H9 (cell line): ENCODE measurements around the gene ERC2. TPM values are rescaled to one million over a fixed set of nuclear protein-coding genes. Genes with fewer than 3 reads are reported as not detected.

Source experiments
- DNase-seq: peaks from one replicate; pipeline ENCODE4 v3.0.0-alpha.2; 2017
- H2AFZ ChIP-seq: one replicate; pipeline ENCODE4 v1.6.1; 2013; ENCODE audit warnings: mild to moderate bottlenecking, low read length, control low read depth, moderate library complexity
- H2AK5ac ChIP-seq: 2 replicates; pipeline ENCODE4 v1.6.1; 2013; ENCODE audit warnings: low read length, control low read depth, mixed read lengths; ENCODE audit not compliant: insufficient read length
- H2BK120ac ChIP-seq: one replicate; pipeline ENCODE4 v1.6.1; 2013; ENCODE audit warnings: low read depth, mild to moderate bottlenecking, low read length, control low read depth, inconsistent platforms; ENCODE audit not compliant: poor library complexity, severe bottlenecking
- H2BK12ac ChIP-seq: 2 replicates; pipeline ENCODE4 v1.6.1; 2013; ENCODE audit warnings: low read length, control low read depth, mixed read lengths, low read depth; ENCODE audit not compliant: insufficient read length
- H2BK15ac ChIP-seq: 2 replicates; pipeline ENCODE4 v1.6.1; 2013; ENCODE audit warnings: low read depth, low read length, control low read depth
- H2BK20ac ChIP-seq: one replicate; pipeline ENCODE4 v1.6.1; 2013; ENCODE audit warnings: low read depth, mild to moderate bottlenecking, low read length, control low read depth, inconsistent platforms; ENCODE audit not compliant: poor library complexity, severe bottlenecking
- H2BK5ac ChIP-seq: 2 replicates; pipeline ENCODE4 v1.6.1; 2013; ENCODE audit warnings: low read length, control low read depth, mixed read lengths; ENCODE audit not compliant: insufficient read length
- H3K14ac ChIP-seq: 2 replicates; pipeline ENCODE4 v1.6.1; 2013; ENCODE audit warnings: low read length, control low read depth; ENCODE audit not compliant: insufficient read depth
- H3K18ac ChIP-seq: 2 replicates; pipeline ENCODE4 v1.6.1; 2013; ENCODE audit warnings: low read depth, mild to moderate bottlenecking, mixed read lengths, low read length, control low read depth; ENCODE audit not compliant: insufficient read length
- H3K23ac ChIP-seq: 2 replicates; pipeline ENCODE4 v1.6.1; 2013; ENCODE audit warnings: low read length, control low read depth, mixed read lengths, low read depth; ENCODE audit not compliant: insufficient read length
- H3K23me2 ChIP-seq: 2 replicates; pipeline ENCODE4 v1.6.1; 2013; ENCODE audit warnings: low read depth, mild to moderate bottlenecking, mixed read lengths, low read length, control low read depth; ENCODE audit not compliant: insufficient read length, poor library complexity, severe bottlenecking
- H3K27ac ChIP-seq: 2 replicates; pipeline ENCODE4 v1.5.1; 2013; ENCODE audit warnings: low read length, control low read depth, mixed read lengths, low read depth; ENCODE audit not compliant: insufficient read length
- H3K27me3 ChIP-seq: 2 replicates; pipeline ENCODE4 v1.6.1; 2013; ENCODE audit warnings: low read length, control low read depth, inconsistent platforms; ENCODE audit not compliant: insufficient read depth
- H3K4ac ChIP-seq: 2 replicates; pipeline ENCODE4 v1.6.1; 2013; ENCODE audit warnings: low read depth, mild to moderate bottlenecking, control low read depth, inconsistent platforms, low read length, moderate library complexity
- H3K4me1 ChIP-seq: 2 replicates; pipeline ENCODE4 v1.6.1; 2013; ENCODE audit warnings: low read length, control low read depth, inconsistent platforms; ENCODE audit not compliant: insufficient read depth
- H3K4me2 ChIP-seq: 2 replicates; pipeline ENCODE4 v1.6.1; 2013; ENCODE audit warnings: low read length, control low read depth, mixed read lengths; ENCODE audit not compliant: insufficient read length, insufficient read depth
- H3K56ac ChIP-seq: 2 replicates; pipeline ENCODE4 v1.6.1; 2013; ENCODE audit warnings: low read depth, mild to moderate bottlenecking, mixed read lengths, low read length, control low read depth; ENCODE audit not compliant: insufficient read length
- H3K79me1 ChIP-seq: 2 replicates; pipeline ENCODE4 v1.6.1; 2013; ENCODE audit warnings: low read depth, mild to moderate bottlenecking, moderate library complexity, low read length, control low read depth, inconsistent platforms; ENCODE audit not compliant: insufficient read depth, poor library complexity, severe bottlenecking
- H3K79me2 ChIP-seq: 2 replicates; pipeline ENCODE4 v1.6.1; 2013; ENCODE audit warnings: low read length, control low read depth, inconsistent platforms; ENCODE audit not compliant: insufficient read depth
- H3K9ac ChIP-seq: 2 replicates; pipeline ENCODE4 v1.6.1; 2013; ENCODE audit warnings: low read length, control low read depth, mixed read lengths; ENCODE audit not compliant: insufficient read length; ENCODE audit errors: extremely low read depth
- H3K9me3 ChIP-seq: one replicate; pipeline ENCODE4 v1.6.1; 2013; ENCODE audit warnings: low read depth, low read length, inconsistent platforms; ENCODE audit not compliant: control insufficient read depth
- H3T11ph ChIP-seq: one replicate; pipeline ENCODE4 v1.6.1; 2013; ENCODE audit warnings: mild to moderate bottlenecking, low read length, control low read depth, inconsistent platforms
- H4K20me1 ChIP-seq: one replicate; pipeline ENCODE4 v1.6.1; 2013; ENCODE audit not compliant: control insufficient read depth, insufficient read length, insufficient read depth
- H4K5ac ChIP-seq: 2 replicates; pipeline ENCODE4 v1.6.1; 2013; ENCODE audit warnings: low read depth, mild to moderate bottlenecking, mixed read lengths, low read length, control low read depth; ENCODE audit not compliant: insufficient read length
- H4K8ac ChIP-seq: replicated peaks from 2 replicates; pipeline ENCODE4 v1.6.1; 2013; ENCODE audit warnings: low read length, control low read depth, mixed read lengths, low read depth; ENCODE audit not compliant: insufficient read length
- H4K91ac ChIP-seq: 2 replicates; pipeline ENCODE4 v1.6.1; 2013; ENCODE audit warnings: low read depth, mild to moderate bottlenecking, moderate library complexity, mixed read lengths, low read length, control low read depth; ENCODE audit not compliant: insufficient read length
- H3K27ac Mint-ChIP-seq, 3 experiments: 2 replicates in 2 of 3; 3 replicates in 1 of 3; pipeline ENCODE4 v1.8.0; 2020 to 2021; ENCODE audit warnings: mixed read lengths in 3 of 3, mild to moderate bottlenecking in 1 of 3, moderate library complexity in 1 of 3
- H3K27me3 Mint-ChIP-seq: 2 replicates; pipeline ENCODE4 v1.8.0; 2021; ENCODE audit warnings: low read depth, mild to moderate bottlenecking, moderate library complexity, mixed read lengths
- H3K36me3 Mint-ChIP-seq, 3 experiments: 2 replicates in 2 of 3; 3 replicates in 1 of 3; pipeline ENCODE4 v1.8.0; 2020 to 2021; ENCODE audit warnings: low read depth in 3 of 3, mixed read lengths in 3 of 3; ENCODE audit not compliant: insufficient read depth in 1 of 3
- H3K4me1 Mint-ChIP-seq, 2 experiments: 2 replicates each; pipeline ENCODE4 v1.8.0; 2020; ENCODE audit warnings: mixed read lengths in 2 of 2
- H3K4me3 Mint-ChIP-seq, 2 experiments: 2 replicates in 1 of 2; 3 replicates in 1 of 2; pipeline ENCODE4 v1.8.0; 2020 to 2021; ENCODE audit warnings: mild to moderate bottlenecking in 2 of 2, mixed read lengths in 2 of 2, moderate library complexity in 1 of 2
- H3K9me3 Mint-ChIP-seq, 2 experiments: 2 replicates in 1 of 2; 3 replicates in 1 of 2; pipeline ENCODE4 v1.8.0; 2020; ENCODE audit warnings: mild to moderate bottlenecking in 2 of 2, mixed read lengths in 2 of 2, moderate library complexity in 1 of 2
- WGBS: extraction: QIAGEN DNeasy Blood & Tissue Kit; methylation state at CpG from one replicate; pipeline ENCODE4 v1.1.7; 2013; ENCODE audit warnings: missing lambda C conversion rate, low lambda C conversion rate, mixed read lengths; ENCODE audit not compliant: insufficient read length; ENCODE audit errors: extremely low coverage; 5-methylcytosine and 5-hydroxymethylcytosine counted together
- total RNA-seq: library from RNA; stranded (reverse); gene quantifications from 2 replicates; pipeline ENCODE4 v1.2.1, GENCODE V29; 2021
- TF ChIP-seq, protein P1 (sequence below): fragments of 200-600 bp; sonication (generic); conservative IDR thresholded peaks from 3 replicates; pipeline ENCODE4 v1.8.0; 2021; ENCODE audit warnings: antibody characterized with exemption, mild to moderate bottlenecking

The ERC2 gene
- total RNA-seq, 1 experiment from 2014 or later = 15.4 TPM

DNA sequence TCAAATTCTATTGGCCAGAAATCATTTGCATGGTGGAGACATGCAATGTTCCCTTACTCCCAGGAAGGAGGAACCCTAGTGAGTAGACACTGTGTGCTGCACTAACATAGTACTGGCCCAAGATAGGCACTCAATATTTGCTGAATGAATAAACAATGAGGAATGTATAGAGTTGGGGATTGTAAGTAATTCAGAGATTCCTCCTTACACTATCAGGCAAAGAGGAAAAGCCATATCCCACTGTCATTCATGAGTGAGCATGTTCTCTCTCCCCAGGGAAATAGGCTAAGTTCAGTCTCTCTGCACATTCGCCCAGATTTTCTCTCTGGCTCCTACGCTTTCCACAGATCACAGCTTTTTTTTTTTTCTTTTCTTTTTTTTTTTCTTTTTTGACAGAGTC lies 826.3 kb downstream of the ERC2 start:
- TF ChIP-seq, protein P1, sequence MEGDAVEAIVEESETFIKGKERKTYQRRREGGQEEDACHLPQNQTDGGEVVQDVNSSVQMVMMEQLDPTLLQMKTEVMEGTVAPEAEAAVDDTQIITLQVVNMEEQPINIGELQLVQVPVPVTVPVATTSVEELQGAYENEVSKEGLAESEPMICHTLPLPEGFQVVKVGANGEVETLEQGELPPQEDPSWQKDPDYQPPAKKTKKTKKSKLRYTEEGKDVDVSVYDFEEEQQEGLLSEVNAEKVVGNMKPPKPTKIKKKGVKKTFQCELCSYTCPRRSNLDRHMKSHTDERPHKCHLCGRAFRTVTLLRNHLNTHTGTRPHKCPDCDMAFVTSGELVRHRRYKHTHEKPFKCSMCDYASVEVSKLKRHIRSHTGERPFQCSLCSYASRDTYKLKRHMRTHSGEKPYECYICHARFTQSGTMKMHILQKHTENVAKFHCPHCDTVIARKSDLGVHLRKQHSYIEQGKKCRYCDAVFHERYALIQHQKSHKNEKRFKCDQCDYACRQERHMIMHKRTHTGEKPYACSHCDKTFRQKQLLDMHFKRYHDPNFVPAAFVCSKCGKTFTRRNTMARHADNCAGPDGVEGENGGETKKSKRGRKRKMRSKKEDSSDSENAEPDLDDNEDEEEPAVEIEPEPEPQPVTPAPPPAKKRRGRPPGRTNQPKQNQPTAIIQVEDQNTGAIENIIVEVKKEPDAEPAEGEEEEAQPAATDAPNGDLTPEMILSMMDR = no peak
- no peak overlapping the region for H3T11ph ChIP-seq
- no peak overlapping the region for H3K4ac ChIP-seq
- H3K23ac ChIP-seq = no peak overlapping the region
- H3K27me3 ChIP-seq = no peaks in the 10 kb centered on the region
- H2BK120ac ChIP-seq = no peak overlapping the region
- Mint-ChIP-seq H3K9me3 (no peaks in the 10 kb centered on the region; a peak in 1 of 5 replicates), H3K4me3 (no peak overlapping the region), H3K27ac (no peak overlapping the region), H3K36me3 (no peaks in the 10 kb centered on the region), H3K27me3 (no peaks in the 10 kb centered on the region; the same call in 1 of the 2 replicates), H3K4me1 (peaks cover 31 to 35% of the 10 kb centered on the region in 2 experiments)
- H2BK12ac ChIP-seq = no peak overlapping the region
- no peak overlapping the region for H4K5ac ChIP-seq
- H2AFZ ChIP-seq = no peak overlapping the region
- no peak for DNase-seq
- H3K56ac ChIP-seq = no peak overlapping the region
- no peaks in the 10 kb centered on the region for H3K79me1 ChIP-seq
- H3K9ac ChIP-seq = no peak overlapping the region
- no peaks in the 10 kb centered on the region for H4K20me1 ChIP-seq
- no peak overlapping the region for H3K27ac ChIP-seq
- H2BK5ac ChIP-seq = no peak overlapping the region
- H3K23me2 ChIP-seq = no peaks in the 10 kb centered on the region
- WGBS = no CpG with 5 or more reads among the region's 2 CpGs
- H3K4me1 ChIP-seq = peaks cover 17% of the 10 kb centered on the region; the same call in 1 of the 2 replicates
- H4K8ac ChIP-seq = no peak overlapping the region
- H4K91ac ChIP-seq = no peak overlapping the region
- no peaks in the 10 kb centered on the region for H3K9me3 ChIP-seq
- H2BK20ac ChIP-seq = no peak overlapping the region
- no peak overlapping the region for H2AK5ac ChIP-seq
- no peak overlapping the region for H3K4me2 ChIP-seq
- no peaks in the 10 kb centered on the region for H3K79me2 ChIP-seq
- no peak overlapping the region for H3K14ac ChIP-seq
- no peak overlapping the region for H3K18ac ChIP-seq
- no peak overlapping the region for H2BK15ac ChIP-seq
